GM21367 (cell line): Measurements from ENCODE around the gene TACC2.

ENCODE experiments used
- ATAC-seq: cut with Tn5 transposase; IDR thresholded peaks from one replicate; pipeline ENCODE4 v1.9.1; 2021; ENCODE audit not compliant: unreplicated experiment

TACC2 gene

GRCh38 chr10:122213766-122214165 lies 224.8 kb downstream of the TACC2 start:
- ATAC-seq: no peak

GRCh38 chr10:122216047-122216446 lies 227.1 kb downstream of the TACC2 start:
- ATAC-seq: no peak

GRCh38 chr10:122219340-122219739 lies 230.4 kb downstream of the TACC2 start:
- ATAC-seq: no peak

GRCh38 chr10:122220736-122221135 lies 231.8 kb downstream of the TACC2 start:
- ATAC-seq: no peak

- no peak for ATAC-seq
These were observed 233.0 kb downstream of the TACC2 start for GRCh38 chr10:122221958-122222357.

- ATAC-seq: no peak
These were observed 233.7 kb downstream of the TACC2 start for GRCh38 chr10:122222638-122223037.

GRCh38 chr10:122224159-122224558 lies 235.2 kb downstream of the TACC2 start:
- ATAC-seq: no peak

- no peak for ATAC-seq
These were observed 236.4 kb downstream of the TACC2 start for GRCh38 chr10:122225330-122225729.

GRCh38 chr10:122227754-122228153 lies 238.8 kb downstream of the TACC2 start:
- no peak for ATAC-seq

- ATAC-seq: no peak
These were observed 240.7 kb downstream of the TACC2 start for GRCh38 chr10:122229666-122230065.

- no peak for ATAC-seq
These were observed 241.3 kb downstream of the TACC2 start for GRCh38 chr10:122230222-122230621.

GRCh38 chr10:122232769-122233168 lies 243.8 kb downstream of the TACC2 start:
- ATAC-seq: no peak

GRCh38 chr10:122233857-122234348 lies 244.9 kb downstream of the TACC2 start:
- no peak for ATAC-seq

- no peak for ATAC-seq
These were observed 245.5 kb downstream of the TACC2 start for GRCh38 chr10:122234416-122234815.

- no peak for ATAC-seq
These were observed 247.8 kb downstream of the TACC2 start for GRCh38 chr10:122236690-122237306.

GRCh38 chr10:122237331-122237990 lies 248.5 kb downstream of the TACC2 start:
- ATAC-seq: no peak

GRCh38 chr10:122239578-122240257 lies 250.8 kb downstream of the TACC2 start:
- ATAC-seq: no peak

GRCh38 chr10:122240401-122240800 lies 251.4 kb downstream of the TACC2 start:
- no peak for ATAC-seq

GRCh38 chr10:122241836-122242235 lies 252.9 kb downstream of the TACC2 start:
- no peak for ATAC-seq

GRCh38 chr10:122243550-122243949 lies 254.6 kb downstream of the TACC2 start:
- no peak for ATAC-seq

GRCh38 chr10:122244001-122244975 lies 255.3 kb downstream of the TACC2 start:
- ATAC-seq: no peak
